IPS-NIHi7 (cell line): ENCODE data around the gene DMXL1.
"Not testable (repeated sequence)": the region's sequence is repeated elsewhere in the genome, so short reads cannot be mapped to it uniquely, and the experiment has no call there.

Experiments
- DNase-seq: peaks from one replicate; pipeline ENCODE4 v3.0.0; 2012; ENCODE audit warnings: mixed read lengths; ENCODE audit errors: extremely low spot score

DMXL1 gene

GRCh38 chr5:119200795-119201194 lies 129.9 kb downstream of the DMXL1 start:
- DNase-seq: no peak

- DNase-seq: no peak
Measured at GRCh38 chr5:119207105-119207504, 136.2 kb downstream of the DMXL1 start.

- peak; percentile 9 for DNase-seq
Measured at GRCh38 chr5:119212026-119212425, 141.1 kb downstream of the DMXL1 start.

GRCh38 chr5:119212676-119213075 lies 141.8 kb downstream of the DMXL1 start:
- no peak for DNase-seq

GRCh38 chr5:119217183-119217582 lies 146.3 kb downstream of the DMXL1 start:
- DNase-seq: no peak

- DNase-seq: no peak
Measured at GRCh38 chr5:119218830-119219782, 148.2 kb downstream of the DMXL1 start.

GRCh38 chr5:119220576-119221197 lies 149.8 kb downstream of the DMXL1 start:
- DNase-seq: no peak

GRCh38 chr5:119221330-119221729 lies 150.4 kb downstream of the DMXL1 start:
- no peak for DNase-seq

- DNase-seq: no peak
Measured at GRCh38 chr5:119229950-119230349, 159.1 kb downstream of the DMXL1 start.

- DNase-seq: no peak
Measured at GRCh38 chr5:119238265-119239118, 167.6 kb downstream of the DMXL1 start.

GRCh38 chr5:119239119-119239417 lies 168.2 kb downstream of the DMXL1 start:
- DNase-seq: no peak

- not testable (repeated sequence) for DNase-seq
Measured at GRCh38 chr5:119239826-119240225, 168.9 kb downstream of the DMXL1 start.

- peak; percentile 10 for DNase-seq
Measured at GRCh38 chr5:119243888-119244287, 173.0 kb downstream of the DMXL1 start.

GRCh38 chr5:119250946-119251901 lies 180.3 kb downstream of the DMXL1 start:
- no peak for DNase-seq

GRCh38 chr5:119255571-119256356 lies 184.9 kb downstream of the DMXL1 start:
- peak; percentile 60 for DNase-seq

GRCh38 chr5:119257613-119258012 lies 186.7 kb downstream of the DMXL1 start:
- DNase-seq: no peak

- no peak for DNase-seq
Measured at GRCh38 chr5:119263639-119264038, 192.8 kb downstream of the DMXL1 start.

GRCh38 chr5:119264186-119264585 lies 193.3 kb downstream of the DMXL1 start:
- DNase-seq: no peak

- peak; percentile 86 for DNase-seq
Measured at GRCh38 chr5:119267958-119268386, 197.1 kb downstream of the DMXL1 start.

- peak; percentile 98 for DNase-seq
Measured at GRCh38 chr5:119268387-119269060, 197.6 kb downstream of the DMXL1 start.
